B cell (primary cell): ENCODE measurements around the gene GRK6. TPM values are rescaled to one million over a fixed set of nuclear protein-coding genes. Genes with fewer than 3 reads are reported as not detected.

Experiments
- ATAC-seq: fragments of 200-7000 bp; cut with Tn5 transposase; one replicate; pipeline ENCODE4 v1.10.0; 2021; ENCODE audit warnings: low read depth, mild to moderate bottlenecking, moderate number of reproducible peaks, moderate library complexity
- CTCF ChIA-PET: fragments of 350-600 bp; sonication (Branson Sonifier 250); formaldehyde crosslinking; loops from one replicate; lab custom pipeline; 2021; ENCODE audit warnings: antibody characterized with exemption, inconsistent platforms; lab: Charles Lee
- POLR2A ChIA-PET: fragments of 350-600 bp; sonication (Branson Sonifier 250); formaldehyde crosslinking; loops from one replicate; lab custom pipeline; 2021; ENCODE audit warnings: antibody characterized with exemption; lab: Charles Lee
- DNase-seq: peaks from one replicate; pipeline ENCODE4 v3.0.0; 2013
- H2AFZ ChIP-seq: 2 replicates; pipeline ENCODE4 v1.6.1; 2012; ENCODE audit warnings: mild to moderate bottlenecking, low read depth, low read length; ENCODE audit not compliant: insufficient read depth, poor library complexity, severe bottlenecking
- H3K27ac ChIP-seq, 2 donors: 1 replicate in 1 of 2; 2 replicates in 1 of 2; pipeline ENCODE4 v1.5.1; 2012 to 2013; ENCODE audit warnings: low read length in 2 of 2, mild to moderate bottlenecking in 2 of 2, moderate library complexity in 1 of 2
- H3K27me3 ChIP-seq, 4 experiments: fragments of 200-600 bp in 1 of 4; sonication (generic) in 1 of 4; replicated peaks in 1 of 4; 1 replicate in 2 of 4; 2 replicates in 2 of 4; pipeline versions ENCODE4 v1.6.1 to v1.7.0; 2013 to 2016; ENCODE audit warnings: low read length in 3 of 4, mild to moderate bottlenecking in 2 of 4, mixed read lengths in 1 of 4, moderate library complexity in 1 of 4; ENCODE audit not compliant: insufficient read depth in 4 of 4, control insufficient read depth in 3 of 4; ENCODE audit errors: control extremely low read depth in 1 of 4
- H3K36me3 ChIP-seq, 2 experiments: replicated peaks in 1 of 2; 1 replicate in 1 of 2; 2 replicates in 1 of 2; pipeline versions ENCODE4 v1.6.1 to v1.7.1; 2013; ENCODE audit warnings: low read length in 1 of 2; ENCODE audit not compliant: insufficient read depth in 2 of 2, control insufficient read depth in 1 of 2; ENCODE audit errors: control extremely low read depth in 1 of 2, extremely low read depth in 1 of 2
- H3K4me1 ChIP-seq, 2 donors: fragments of 200-600 bp in 1 of 2; sonication (generic) in 1 of 2; 1 replicate in 1 of 2; 2 replicates in 1 of 2; pipeline versions ENCODE4 v1.5.1 to v1.6.1; 2013 to 2017; ENCODE audit warnings: low read length in 2 of 2; ENCODE audit not compliant: control insufficient read depth in 2 of 2, insufficient read depth in 2 of 2
- H3K4me2 ChIP-seq: replicated peaks from 2 replicates; pipeline ENCODE3; 2012; ENCODE audit warnings: mild to moderate bottlenecking, low read depth, low read length; ENCODE audit not compliant: poor library complexity, severe bottlenecking
- H3K4me3 ChIP-seq, 5 experiments: fragments of 200-600 bp in 1 of 5; sonication (generic) in 1 of 5; 1 replicate in 3 of 5; 2 replicates in 2 of 5; pipeline versions ENCODE4 v1.5.1 to v1.7.0; 2011 to 2016; ENCODE audit warnings: low read length in 4 of 5, mild to moderate bottlenecking in 4 of 5, low read depth in 2 of 5, control low read depth in 1 of 5, moderate library complexity in 1 of 5; ENCODE audit not compliant: insufficient read depth in 1 of 5; ENCODE audit errors: control extremely low read depth in 1 of 5, extremely low read depth in 1 of 5
- H3K79me2 ChIP-seq: fragments of 200-600 bp; sonication (generic); one replicate; pipeline ENCODE4 v1.6.0; 2016; ENCODE audit warnings: low read length; ENCODE audit not compliant: control insufficient read depth, insufficient read depth
- H3K9ac ChIP-seq: fragments of 200-600 bp; sonication (generic); 2 replicates; pipeline ENCODE4 v1.6.1; 2017; ENCODE audit warnings: mild to moderate bottlenecking, low read length, moderate library complexity
- H3K9me3 ChIP-seq, 3 donors: one replicate each; pipeline versions ENCODE4 v1.6.1 to v1.7.1; 2013; ENCODE audit warnings: low read length in 2 of 3; ENCODE audit not compliant: control insufficient read depth in 2 of 3, insufficient read depth in 1 of 3; ENCODE audit errors: control extremely low read depth in 1 of 3
- H4K20me1 ChIP-seq: 2 replicates; pipeline ENCODE4 v1.6.0; 2012; ENCODE audit warnings: mild to moderate bottlenecking, low read length; ENCODE audit not compliant: insufficient read depth, control insufficient read depth, poor library complexity, severe bottlenecking
- H3K27ac Mint-ChIP-seq: one replicate; pipeline ENCODE4 v1.8.0; 2021; ENCODE audit warnings: mixed read lengths
- H3K27me3 Mint-ChIP-seq: one replicate; pipeline ENCODE4 v1.8.0; 2021; ENCODE audit warnings: mixed read lengths
- H3K4me1 Mint-ChIP-seq: one replicate; pipeline ENCODE4 v1.8.0; 2021; ENCODE audit warnings: mixed read lengths
- H3K4me3 Mint-ChIP-seq: one replicate; pipeline ENCODE4 v1.8.0; 2021; ENCODE audit warnings: mixed read lengths
- H3K9me3 Mint-ChIP-seq: one replicate; pipeline ENCODE4 v1.8.0; 2022; ENCODE audit warnings: mixed read lengths; ENCODE audit not compliant: insufficient read depth
- EZH2 ChIP-seq: IDR thresholded peaks from 2 replicates; pipeline ENCODE4 v1.6.1; 2012; ENCODE audit warnings: borderline replicate concordance, low read depth, mild to moderate bottlenecking, moderate library complexity, low read length; ENCODE audit not compliant: insufficient read depth, poor library complexity, severe bottlenecking
- WGBS: methylation state at CpG from one replicate; pipeline ENCODE4 v1.1.5; 2013; ENCODE audit warnings: missing lambda C conversion rate; ENCODE audit not compliant: insufficient coverage; 5-methylcytosine and 5-hydroxymethylcytosine counted together
- intact Hi-C: fragments of 100-400 bp; cut with micrococcal nuclease; formaldehyde crosslinking; loops from one replicate; pipeline ENCODE4 v1.10.0; 2022
- polyA plus RNA-seq: library from polyadenylated mRNA; depleted of rRNA; stranded (reverse); fragments of >200 nt; gene quantifications from 2 replicates; pipeline ENCODE4 v1.2.3, GENCODE V29; 2012
- total RNA-seq, 2 donors: library from RNA; stranded (reverse); fragments of 120-200 nt in 1 of 2; gene quantifications; 1 replicate in 1 of 2; 2 replicates in 1 of 2; pipeline versions ENCODE4 v1.2.3 to v1.2.4, GENCODE V29; 2013 to 2022
- TF ChIP-seq, protein P1 (sequence below): fragments of 200-600 bp; IDR thresholded peaks from one replicate; pipeline ENCODE4 v1.8.0; 2022; ENCODE audit warnings: antibody characterized with exemption, mild to moderate bottlenecking

The GRK6 gene
- total and polyA plus RNA-seq, 2 donors (not counting 1 experiment from before 2014, with no cell fraction given) = 155 to 173 TPM

DNA sequence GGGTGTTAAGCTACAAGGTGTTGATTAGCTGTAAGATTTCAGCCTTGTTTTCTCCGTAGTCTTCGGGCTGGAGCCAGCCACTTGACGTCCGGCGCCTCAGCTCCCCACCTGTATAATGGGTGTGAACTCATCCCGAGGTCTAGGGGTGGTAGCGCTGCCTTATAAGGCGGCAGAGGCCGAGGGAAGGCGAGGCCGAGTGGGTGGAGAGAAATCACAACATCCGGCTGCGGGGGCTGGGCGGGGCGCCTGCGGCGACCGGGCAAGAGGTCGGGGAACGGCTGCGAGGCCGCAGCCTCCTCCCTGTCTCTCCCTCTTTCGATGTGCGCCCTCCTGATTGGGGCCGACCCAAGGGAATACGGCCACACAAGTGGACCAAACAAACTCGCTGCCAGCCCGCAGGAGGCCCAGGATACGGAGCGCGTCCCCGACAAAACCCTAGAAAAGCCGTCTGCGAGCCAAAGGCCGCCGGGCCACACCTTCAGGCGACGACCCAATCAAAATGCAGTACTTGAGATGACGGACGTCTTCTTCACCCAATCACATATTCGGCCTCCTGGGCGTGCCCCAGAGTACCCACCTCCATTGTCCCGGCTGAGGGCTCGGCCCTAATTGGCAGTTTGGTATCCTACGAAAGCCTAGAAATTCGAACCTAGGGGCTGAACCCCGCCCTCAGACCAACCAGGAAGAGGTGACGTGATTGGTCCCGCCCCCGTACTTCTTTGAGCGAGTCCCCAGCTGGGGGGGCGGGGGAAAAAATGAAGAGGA, 493 bp upstream of the GRK6 start:
- no peaks in the 10 kb centered on the region for H3K27me3 Mint-ChIP-seq
- intact Hi-C loops = loop anchor here (1.0 to 5.0 kb wide), 9 partner anchors 20 to 884 kb away; partner anchors contain the start of genes B4GALT7, LMAN2, PDLIM7 and PRR7
- peak overlapping the region; percentile 86 for H3K4me2 ChIP-seq
- H3K9me3 ChIP-seq = no peaks in the 10 kb centered on the region
- peak overlapping the region; percentile 93 for H3K4me3 Mint-ChIP-seq
- H3K9me3 Mint-ChIP-seq = no peaks in the 10 kb centered on the region
- peak overlapping the region; percentile 28 to 74 (median 61) for H3K4me3 ChIP-seq
- peak overlapping the region; percentile 95 for H2AFZ ChIP-seq
- H3K9ac ChIP-seq = peak overlapping the region; percentile 64
- peaks cover 49% of the 10 kb centered on the region for H3K4me1 Mint-ChIP-seq
- DNase-seq (peak; percentile 100), ATAC-seq (peak; percentile 82)
- TF ChIP-seq, protein P1, sequence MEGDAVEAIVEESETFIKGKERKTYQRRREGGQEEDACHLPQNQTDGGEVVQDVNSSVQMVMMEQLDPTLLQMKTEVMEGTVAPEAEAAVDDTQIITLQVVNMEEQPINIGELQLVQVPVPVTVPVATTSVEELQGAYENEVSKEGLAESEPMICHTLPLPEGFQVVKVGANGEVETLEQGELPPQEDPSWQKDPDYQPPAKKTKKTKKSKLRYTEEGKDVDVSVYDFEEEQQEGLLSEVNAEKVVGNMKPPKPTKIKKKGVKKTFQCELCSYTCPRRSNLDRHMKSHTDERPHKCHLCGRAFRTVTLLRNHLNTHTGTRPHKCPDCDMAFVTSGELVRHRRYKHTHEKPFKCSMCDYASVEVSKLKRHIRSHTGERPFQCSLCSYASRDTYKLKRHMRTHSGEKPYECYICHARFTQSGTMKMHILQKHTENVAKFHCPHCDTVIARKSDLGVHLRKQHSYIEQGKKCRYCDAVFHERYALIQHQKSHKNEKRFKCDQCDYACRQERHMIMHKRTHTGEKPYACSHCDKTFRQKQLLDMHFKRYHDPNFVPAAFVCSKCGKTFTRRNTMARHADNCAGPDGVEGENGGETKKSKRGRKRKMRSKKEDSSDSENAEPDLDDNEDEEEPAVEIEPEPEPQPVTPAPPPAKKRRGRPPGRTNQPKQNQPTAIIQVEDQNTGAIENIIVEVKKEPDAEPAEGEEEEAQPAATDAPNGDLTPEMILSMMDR = no peak
- no peak for TF ChIP-seq EZH2
- H3K79me2 ChIP-seq = peaks cover 39% of the 10 kb centered on the region
- ChIA-PET POLR2A (interaction anchor here (0.6 to 2.6 kb wide), 13 partner anchors 17 to 1064 kb away, joined by 3 to 34 read pairs (median 4); partner anchors contain the start of genes DOK3 and PRR7), CTCF (interaction anchor here (0.9 to 12.4 kb wide), 6 partner anchors 9 to 111 kb away, joined by 3 to 152 read pairs (median 74); partner anchors contain the start of gene PRR7)
- H3K27ac ChIP-seq = peak overlapping the region; percentile 82 to 88
- no peaks in the 10 kb centered on the region for H3K27me3 ChIP-seq
- peak overlapping the region; percentile 97 for H3K27ac Mint-ChIP-seq
- H3K4me1 ChIP-seq = peaks cover 47 to 49% of the 10 kb centered on the region in 2 donors
- WGBS = under 1% methylated on average over 47 of the region's 52 CpGs
- H4K20me1 ChIP-seq = peaks cover 40% of the 10 kb centered on the region
- H3K36me3 ChIP-seq = peaks cover 0 to 25% of the 10 kb centered on the region in 2 experiments
